Measurements from ENCODE around the gene NLRP5.

The NLRP5 gene

DNA sequence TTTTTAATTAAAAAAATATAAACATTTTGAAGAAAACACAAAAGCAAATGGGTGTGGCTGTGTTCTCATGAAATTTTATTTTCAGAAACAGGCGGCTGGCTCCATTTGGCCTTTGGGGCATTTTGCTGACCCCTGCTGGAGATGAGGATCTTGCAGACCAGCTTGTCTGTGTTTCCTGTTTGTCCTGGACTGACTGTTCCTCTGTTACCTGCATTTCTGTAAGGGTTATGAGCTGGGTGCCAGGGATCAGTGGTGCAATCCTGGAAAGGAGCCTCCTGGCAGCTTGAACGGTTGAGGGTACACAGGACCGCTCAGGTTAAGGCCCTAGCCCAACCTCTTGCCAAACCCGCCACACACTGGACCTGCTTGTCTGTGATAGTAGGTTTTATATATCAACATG is 84.6 kb downstream of the NLRP5 start:
- no peak for DNase-seq (ENCODE audit: low read depth in 1 of 2, low spot score in 1 of 2)

DNA sequence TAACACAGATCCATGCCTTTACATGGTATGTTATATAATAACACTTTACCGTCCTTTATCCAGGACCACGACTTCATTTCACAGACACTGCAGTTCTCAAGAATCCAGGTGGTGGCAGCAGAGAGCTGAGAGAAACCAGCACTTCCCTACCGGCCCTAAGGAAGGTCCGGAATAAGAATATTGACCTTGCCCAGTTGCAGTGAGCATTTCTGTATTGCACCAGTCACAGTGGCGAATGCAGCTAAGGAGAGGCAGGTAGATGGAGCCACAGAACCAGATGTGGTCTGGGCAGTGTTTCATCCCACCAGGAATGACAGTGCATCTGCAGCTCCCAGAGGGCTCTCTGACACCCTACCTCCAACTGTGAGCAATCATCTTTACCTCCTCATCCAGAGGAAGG is 89.9 kb downstream of the NLRP5 start:
- DNase-seq (ENCODE audit: low read depth in 1 of 2, low spot score in 1 of 2), result no peak

DNA sequence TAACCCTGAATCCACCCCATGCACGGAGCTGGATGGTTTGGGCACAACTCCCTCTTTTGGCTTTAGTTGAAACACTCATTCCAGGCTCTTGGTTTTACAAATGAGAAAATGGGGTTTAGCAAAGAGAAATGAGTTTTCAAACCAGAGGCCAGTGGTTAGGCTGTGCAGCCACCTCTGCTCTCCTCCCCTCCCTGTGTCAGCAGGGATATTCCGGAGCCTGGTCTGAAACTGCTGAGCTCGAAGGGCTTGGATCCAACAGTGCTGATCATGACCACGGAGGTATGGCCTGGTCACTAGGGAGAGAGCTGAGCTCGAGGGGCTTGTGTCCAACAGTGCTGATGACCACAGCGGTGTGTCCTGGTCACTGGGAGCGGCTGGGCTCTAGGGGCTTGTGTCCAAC is 93.0 kb downstream of the NLRP5 start:
- DNase-seq (ENCODE audit: low read depth in 1 of 2, low spot score in 1 of 2), result no peak

DNA sequence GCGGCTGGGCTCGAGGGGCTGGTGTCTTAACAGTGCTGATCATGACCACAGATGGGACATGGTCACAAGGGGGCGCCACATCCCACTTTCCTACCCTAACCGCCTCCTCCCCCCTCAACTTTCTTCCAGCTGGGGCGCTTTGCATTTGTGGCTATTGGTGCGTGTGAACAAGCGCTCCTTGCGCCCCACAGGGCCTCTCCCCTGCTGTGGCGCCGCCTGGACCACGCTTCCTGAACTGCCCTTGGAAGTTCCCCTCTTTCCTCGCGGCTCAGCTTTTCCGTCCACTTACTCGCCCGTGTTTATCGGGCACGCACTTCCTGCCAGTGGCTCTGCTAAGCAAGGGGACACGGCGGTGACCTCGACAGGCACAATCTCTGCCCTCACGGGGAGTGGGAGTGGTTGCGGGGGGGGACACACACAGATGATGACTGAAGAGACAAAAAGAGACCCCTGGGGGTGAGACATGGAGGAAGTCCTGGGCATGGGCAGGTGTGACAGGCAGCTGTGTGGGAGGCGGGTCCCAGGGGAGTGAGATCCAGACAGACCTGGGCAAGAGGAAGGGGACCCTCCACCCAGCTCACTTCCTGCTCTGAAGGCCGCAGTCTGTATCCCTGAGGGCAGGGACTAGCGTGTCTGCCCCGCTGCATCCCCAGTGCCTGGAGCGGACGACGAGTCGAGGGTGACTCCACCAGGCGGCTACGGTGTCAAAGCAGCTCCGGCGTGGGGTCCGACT is 94.3 kb downstream of the NLRP5 start:
- DNase-seq (ENCODE audit: low read depth in 1 of 2, low spot score in 1 of 2), result peak; percentile 40 to 56

DNA sequence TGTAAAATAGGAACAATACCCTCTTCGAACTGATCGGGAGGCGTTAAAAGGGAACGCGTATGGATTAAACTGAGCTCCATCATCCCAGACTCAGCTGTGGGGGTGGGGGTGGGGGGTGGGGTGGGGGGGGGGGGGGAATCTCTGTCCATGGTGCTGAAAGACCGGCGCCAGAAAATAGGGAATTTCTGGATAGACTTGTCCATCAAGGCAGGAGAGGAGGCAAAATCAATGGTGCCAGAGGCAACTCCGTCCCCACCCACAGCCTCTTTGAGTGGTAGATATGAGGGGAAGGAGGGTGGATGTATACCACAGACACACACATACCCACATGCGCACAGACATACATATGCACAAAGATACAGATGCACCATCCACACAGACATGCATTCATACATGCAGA is 97.1 kb downstream of the NLRP5 start:
- DNase-seq (ENCODE audit: low read depth in 1 of 2, low spot score in 1 of 2), result no peak

DNA sequence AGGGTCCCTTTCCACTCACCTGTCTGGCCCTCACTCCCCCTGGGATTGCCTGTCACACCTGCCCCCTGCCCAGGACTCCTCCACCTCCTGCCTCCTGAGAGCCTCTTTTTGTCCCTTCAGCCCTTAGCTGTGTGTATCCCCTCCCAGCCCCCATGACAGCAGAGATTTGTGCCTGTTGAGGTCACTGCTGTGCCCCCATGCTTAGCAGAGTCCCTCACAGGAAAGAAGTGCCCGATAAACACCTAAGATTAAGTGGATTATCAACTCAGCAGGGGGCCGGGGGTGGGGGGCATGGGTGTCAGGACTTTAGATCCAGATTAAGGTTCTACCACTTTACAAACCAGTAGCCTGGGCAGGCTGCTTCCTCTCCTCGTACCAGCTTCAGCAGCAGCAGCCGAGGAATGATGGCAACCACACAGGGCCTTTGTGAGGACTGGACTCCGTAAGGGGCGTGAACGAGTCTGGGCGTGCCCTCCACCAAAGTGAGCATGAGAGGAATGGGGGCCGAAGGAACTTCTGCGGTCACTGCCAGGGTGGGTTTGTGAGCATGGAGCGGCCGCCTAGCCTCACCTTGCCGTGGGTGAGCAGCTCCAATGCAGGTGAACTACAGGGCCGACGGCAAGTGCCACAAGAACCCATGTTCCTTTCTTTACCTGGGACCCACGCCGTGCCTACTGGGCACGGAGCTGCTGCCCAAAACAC is 98.4 kb downstream of the NLRP5 start:
- no peak for DNase-seq (ENCODE audit: low read depth in 1 of 2, low spot score in 1 of 2)

DNA sequence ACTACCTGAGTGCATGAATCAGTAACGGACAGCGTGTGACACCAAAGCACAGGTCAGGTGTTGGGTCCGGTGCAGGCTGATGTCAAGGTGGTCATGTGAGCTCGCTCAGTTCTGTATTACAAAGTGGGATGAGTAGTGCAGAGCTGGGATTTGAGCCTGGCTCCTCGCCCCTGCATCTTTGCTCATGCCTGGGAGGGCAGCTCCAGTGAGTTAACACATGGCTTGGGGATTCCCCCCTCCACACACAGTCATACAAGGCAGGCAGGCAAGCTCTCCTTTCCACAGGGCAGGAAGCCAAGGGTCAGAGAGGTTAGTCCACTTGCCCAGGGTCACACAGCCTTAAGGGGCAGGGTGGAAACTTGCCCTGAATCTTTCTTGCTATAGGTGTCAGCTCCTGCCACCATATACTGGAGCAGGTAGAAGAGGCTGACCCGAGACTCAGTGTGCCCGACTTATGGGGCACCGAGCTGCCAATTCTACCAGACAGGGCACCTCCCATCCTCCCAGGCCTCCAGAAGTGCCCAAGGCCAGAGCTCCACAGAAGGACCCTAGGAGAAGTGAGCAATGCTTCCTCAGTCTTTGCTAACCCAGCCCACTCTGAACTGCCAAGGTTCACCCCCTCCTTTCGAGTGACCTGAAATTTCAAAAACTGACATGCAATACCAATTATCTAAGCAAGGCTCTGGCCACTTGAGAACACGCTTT is 99.1 kb downstream of the NLRP5 start:
- DNase-seq (ENCODE audit: low read depth in 1 of 2, low spot score in 1 of 2), result no peak

DNA sequence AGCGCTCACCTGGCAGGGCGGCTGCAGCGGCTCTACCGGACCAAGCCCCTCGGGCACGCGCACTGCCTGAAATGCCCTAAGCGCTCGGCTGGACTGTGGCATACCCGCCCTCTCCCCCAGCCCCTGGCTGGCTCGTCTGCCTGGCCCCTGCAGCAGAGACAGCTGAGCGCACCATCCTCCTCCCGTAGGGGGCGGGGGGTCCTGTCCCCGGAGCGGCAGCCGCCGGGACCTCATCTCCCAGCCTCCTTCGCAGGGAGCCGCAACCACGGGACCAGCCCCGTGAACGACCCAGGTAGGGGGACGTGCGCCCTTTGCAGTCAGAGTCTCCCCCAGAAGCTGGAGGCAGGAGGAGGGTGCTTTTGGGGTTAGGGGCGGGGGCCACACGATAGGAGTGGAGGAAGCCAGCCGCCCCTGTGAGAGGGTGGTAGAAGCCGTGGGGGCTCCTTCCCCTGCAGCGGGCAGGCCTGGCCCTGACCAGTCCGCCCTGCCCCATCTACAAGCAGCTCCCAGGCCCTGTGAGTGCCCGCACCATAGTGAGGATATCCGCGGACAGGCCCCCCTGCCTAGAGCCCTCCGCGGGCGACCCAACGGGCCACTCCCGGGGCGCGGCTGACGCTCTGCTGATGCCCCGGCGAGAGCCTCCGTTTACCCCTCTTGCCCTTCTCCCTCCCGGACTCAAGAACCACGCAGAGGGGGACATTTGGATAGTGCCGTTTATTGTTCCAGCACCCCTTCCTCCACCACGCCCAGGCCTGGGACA is 100.3 kb downstream of the NLRP5 start:
- no peak for DNase-seq (ENCODE audit: low read depth in 1 of 2, low spot score in 1 of 2)

DNA sequence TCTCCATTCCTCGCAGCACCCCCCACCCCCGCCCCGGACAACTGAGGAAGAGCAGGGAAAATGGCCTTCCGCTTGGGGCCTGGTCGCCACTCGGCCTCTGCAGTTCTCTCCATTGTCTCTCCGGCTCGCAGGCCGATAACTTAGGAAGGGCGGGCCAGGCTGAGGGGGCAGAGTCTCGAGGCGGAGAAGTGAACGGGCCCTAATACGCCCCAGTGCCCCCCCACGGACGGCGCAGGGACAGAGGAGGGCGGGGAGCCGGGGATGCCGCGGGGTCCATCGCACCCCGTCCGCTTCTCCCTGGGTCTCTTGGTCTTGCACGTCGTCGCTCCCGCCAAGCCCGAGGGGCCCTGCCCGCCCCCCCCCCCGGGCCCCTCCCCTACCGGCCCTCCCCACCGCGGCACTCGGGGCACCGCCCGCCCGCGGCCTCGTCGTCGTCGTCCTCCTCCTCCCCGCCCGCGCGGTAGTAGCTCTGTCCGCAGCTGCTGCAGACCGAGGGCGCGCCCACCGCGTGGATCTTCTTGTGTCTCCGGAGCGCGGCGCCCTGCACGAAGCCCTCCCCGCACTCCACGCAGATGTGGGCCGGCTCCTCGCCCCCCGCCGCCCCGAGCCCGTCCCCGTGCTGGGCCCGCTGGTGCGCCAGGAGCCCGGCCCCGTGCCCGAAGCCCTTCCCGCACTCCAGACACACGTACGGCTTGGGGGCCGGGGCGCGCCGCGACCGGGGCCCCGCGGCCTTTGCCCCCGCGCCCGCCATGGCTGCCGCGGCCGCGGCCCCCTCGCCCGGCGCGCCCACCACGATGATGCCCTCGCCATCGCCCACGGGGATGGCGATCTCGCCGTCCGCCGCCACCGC is 101.3 kb downstream of the NLRP5 start:
- no peak for DNase-seq (ENCODE audit: low read depth in 1 of 2, low spot score in 1 of 2)

DNA sequence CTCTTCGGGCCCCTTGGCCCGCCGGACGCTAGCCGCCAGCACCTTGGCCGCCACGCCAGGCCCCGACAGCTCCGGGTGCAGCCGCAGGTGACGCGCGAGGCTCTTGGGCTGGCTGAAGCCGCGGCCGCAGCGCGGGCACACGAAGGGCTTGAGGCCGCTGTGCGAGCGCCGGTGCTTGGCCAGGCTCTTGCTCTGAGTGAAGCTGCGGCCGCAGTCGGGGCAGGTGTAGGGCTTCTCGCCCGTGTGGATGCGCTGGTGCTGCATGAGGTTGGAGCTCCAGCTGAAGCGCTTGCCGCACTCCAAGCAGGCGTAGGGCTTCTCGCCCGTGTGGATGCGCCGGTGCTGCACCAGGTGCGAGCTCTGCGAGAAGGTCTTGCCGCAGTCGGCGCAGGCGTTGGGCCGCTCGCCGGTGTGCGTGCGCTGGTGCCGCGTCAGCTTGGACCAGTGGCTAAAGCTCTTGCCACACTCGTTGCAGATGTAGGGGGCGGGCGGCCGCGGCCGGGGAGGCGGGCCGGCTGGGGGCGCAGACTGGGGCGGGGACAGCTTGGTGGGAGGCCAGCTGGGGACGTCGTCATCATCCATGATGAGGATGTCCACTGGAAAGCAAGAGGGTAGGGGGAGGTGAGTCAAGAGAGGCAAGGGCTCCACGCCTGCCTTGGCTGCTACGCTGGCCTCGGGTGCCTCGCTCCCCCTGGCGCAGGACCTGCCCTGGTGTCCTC is 102.1 kb downstream of the NLRP5 start:
- no peak for DNase-seq (ENCODE audit: low read depth in 1 of 2, low spot score in 1 of 2)

DNA sequence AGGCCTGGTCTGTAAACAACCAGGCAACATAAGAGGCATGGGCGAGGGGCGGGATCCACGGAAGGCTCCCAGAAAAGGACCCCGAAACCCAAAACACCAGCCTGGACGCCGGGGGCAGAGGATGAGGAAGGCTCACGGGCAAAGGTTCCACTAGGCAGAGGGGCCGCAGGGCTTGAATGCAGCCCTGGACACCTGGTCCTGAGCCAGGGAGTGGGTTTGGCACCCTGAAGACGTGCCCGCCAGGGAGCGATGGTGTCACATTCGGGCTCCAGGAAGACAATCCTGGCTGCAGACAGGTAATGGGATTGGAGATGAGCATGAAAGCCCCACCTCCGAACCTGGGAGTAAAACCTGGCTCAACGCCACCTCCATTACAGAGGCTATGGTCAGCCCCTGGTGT is 102.8 kb downstream of the NLRP5 start:
- no peak for DNase-seq (ENCODE audit: low read depth in 1 of 2, low spot score in 1 of 2)

DNA sequence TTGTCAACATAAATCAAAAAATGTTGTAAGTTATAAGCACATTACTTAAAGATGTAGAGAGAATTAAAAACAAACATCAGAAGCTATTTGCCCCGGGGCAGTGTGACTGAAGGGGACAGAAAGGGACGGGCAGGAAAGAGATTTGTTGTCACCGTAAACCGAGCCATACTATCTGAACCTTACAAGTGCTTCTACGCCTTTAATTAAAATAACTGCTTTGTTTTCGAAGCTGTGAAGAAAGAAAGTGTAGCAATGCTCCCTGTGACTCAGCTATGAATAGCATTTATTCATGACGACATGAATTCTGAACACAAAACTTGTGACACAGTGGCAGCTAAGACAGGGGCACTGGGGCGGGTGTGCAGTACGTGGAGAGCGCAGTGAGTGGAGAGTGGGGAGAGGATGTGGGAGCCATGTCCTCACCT is 104.5 kb downstream of the NLRP5 start:
- no peak for DNase-seq (ENCODE audit: low read depth in 1 of 2, low spot score in 1 of 2)

DNA sequence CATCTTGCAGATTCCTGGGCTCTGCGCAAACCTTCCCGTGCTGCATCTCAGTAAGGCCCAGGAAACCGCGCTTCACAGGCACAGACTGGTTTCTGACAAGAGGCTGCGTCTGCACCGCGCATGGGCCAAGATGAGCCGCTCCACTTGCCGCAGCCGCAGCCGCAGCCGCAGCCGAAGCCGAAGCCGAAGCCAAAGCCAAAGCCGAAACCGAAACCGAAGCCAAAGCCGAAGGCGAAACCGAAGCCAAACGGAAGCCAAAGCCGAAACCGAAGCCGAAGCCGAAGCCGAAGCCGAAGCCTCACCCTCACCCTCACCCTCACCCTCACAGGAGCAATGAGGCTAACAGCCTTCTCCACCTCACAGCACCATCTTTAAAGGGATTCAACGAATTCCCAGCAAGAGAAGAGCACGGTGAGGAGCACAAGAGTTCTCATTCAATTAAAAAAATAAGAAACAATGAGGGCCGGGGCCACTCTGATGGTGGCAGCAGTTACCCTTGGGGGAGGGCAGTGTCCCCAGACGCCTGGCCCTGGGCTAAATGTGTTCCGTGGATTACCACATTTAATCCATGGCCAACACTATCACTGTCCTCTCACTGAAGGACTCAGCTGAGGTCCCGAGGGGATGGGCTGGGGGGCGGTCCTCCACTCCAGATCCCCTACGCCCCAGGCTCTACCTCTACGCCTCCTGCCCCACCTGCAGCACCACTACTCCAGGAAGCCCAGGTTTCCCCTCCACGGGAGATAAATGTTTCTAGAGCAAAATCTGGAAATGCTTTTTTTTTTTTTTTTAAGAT is 105.4 kb downstream of the NLRP5 start:
- no peak for DNase-seq (ENCODE audit: low read depth in 1 of 2, low spot score in 1 of 2)

DNA sequence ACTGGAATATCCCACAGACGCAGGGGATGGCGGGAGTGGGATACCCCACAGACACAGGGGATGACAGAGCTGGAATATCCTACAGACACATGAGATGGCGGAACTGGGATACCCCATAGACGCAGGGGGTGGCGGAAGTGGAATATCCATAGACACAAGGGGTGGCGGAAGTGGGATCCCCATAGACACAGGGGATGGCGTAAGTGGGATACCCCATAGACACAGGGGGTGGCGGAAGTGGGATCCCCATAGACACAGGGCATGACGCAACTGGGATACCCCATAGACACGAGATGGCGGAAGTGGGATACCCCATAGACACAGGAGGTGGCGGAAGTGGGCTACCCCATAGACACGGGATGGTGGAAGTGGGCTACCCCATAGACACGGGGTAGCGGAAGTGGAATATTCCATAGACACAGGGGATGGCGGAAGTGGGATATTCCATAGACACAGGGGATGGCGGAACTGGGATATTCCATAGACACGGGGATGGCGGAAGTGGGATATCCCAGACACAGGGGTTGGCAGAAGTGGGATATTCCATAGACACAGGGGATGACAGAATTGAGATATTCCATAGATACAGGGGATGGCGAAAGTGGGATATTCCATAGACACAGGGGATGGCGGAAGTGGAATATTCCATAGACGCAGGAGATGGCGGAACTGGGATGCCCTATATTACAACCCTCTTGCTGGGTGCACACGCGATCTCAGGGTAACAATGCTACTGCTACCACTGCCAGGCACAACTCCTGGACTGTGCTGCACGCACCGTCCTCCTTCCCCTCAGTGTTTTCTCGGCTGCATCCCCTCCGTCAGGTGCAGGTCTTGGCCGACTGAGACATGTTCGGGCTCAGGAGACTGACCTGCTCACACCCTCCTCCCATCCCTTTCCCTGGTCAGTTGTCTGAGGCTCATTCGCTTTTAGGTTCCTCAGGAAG is 106.4 kb downstream of the NLRP5 start:
- DNase-seq (ENCODE audit: low read depth in 1 of 2, low spot score in 1 of 2), result no peak

DNA sequence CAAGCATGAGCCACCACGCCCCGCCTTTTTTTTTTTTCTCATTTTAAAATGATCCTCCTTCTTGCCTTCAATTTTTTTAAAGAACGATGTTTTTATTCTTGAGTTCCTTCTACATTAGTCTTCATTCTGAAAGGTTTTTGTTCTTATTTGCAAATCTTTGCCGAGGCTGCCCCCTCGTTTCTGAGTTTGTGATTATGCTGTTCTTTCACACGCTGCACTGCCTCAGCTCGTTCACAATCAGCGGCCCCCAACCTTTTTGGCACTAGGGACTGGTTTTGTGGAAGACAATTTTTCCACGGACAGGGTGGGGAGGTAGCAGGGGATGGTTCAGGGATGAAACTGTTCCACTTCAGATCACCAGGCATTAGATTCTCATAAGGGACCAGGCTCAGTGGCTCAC is 107.9 kb downstream of the NLRP5 start:
- DNase-seq (ENCODE audit: low read depth in 1 of 2, low spot score in 1 of 2), result no peak

DNA sequence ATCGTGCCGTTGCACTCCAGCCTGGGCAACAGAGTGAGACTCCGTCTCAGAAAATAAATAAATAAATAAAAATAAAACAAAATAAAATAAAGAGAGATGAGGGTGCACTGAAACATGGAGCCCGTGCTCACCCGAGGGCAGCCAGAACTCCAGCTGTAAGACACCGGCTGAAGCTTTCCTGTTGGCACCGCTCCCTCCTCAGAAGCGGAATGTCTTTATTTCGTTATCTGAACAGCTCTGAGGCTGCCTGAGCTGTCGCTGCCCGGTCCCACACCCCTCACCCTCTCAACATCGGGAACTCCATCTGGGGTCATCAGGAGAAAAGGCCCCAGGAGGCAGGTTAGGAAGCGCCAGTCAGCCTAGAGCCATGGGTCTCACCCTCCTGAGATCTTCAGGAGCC is 110.1 kb downstream of the NLRP5 start:
- no peak for DNase-seq (ENCODE audit: low read depth in 1 of 2, low spot score in 1 of 2)

DNA sequence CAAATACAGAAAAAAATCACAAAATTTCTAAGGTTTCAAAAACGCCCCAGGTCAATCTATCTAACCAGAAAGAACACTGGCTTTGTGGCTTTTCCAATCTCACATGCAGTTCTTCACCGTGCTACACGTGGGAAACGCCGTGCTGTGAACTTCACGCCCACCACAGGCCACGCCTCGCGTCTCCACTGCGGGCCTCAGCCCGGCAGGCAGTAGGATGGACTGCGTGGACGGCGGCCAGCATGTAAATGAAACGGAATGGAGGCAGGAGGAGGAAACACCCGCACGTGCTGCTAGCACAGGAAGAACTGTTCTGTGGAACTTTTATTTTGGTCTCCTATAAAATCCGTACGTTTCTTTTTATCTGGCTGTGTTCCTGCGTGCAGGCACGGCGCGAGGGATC is 110.7 kb downstream of the NLRP5 start:
- no peak for DNase-seq (ENCODE audit: low read depth in 1 of 2, low spot score in 1 of 2)

DNA sequence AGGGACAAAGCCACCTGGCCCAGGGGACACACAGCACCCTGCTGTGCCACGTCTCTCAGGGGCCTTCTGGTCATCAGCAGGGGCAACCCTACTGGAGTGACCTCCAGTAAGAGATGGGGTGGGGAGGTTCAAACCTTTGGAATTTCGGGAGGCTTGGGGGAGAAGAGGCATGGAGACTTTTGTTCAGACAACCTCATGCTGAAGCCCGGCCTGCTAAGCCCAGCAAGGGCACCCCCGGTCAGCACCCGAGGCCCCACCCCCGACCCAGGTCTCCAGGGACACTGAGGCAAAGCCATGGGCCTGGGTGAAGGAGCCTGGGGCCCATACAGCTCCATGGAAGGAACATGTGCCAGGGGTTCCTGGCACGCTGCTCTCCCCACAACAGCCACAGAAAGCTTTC is 111.2 kb downstream of the NLRP5 start:
- DNase-seq (ENCODE audit: low read depth in 1 of 2, low spot score in 1 of 2), result no peak
